PC-9 (cell line): ENCODE data around the gene PTGER2.

ENCODE experiments used
- CTCF ChIP-seq: fragments of 200-600 bp; sonication (generic); conservative IDR thresholded peaks from 2 replicates; pipeline ENCODE4 v1.6.1; 2017; ENCODE audit warnings: mixed run types, antibody characterized with exemption, mild to moderate bottlenecking, moderate library complexity
- EZH2 ChIP-seq: fragments of 200-600 bp; sonication (generic); IDR thresholded peaks from 2 replicates; pipeline ENCODE4 v1.8.0; 2017; ENCODE audit warnings: antibody characterized with exemption, low read depth

- TF ChIP-seq CTCF (no peak), EZH2 (no peak)
These were observed 4.9 kb downstream of the PTGER2 start for GRCh38 chr14:52318826-52319645.
